Endothelial cell of umbilical vein (primary cell): Measurements from ENCODE around the gene EMP2. TPM values are rescaled to one million over a fixed set of nuclear protein-coding genes. Genes with fewer than 3 reads are reported as not detected.

ENCODE experiments used
- BruUV-seq: library from RNA; stranded (reverse); fragments of 400-500 nt; replicated peaks from 2 replicates; lab custom pipeline; 2021; lab: Mats Ljungman, UMichigan
- CTCF ChIA-PET: fragments of 300-600, 350-600 bp; sonication (Branson Sonifier 250); formaldehyde crosslinking; loops from one replicate; lab custom pipeline; 2021; ENCODE audit warnings: antibody characterized with exemption, inconsistent platforms; lab: Charles Lee
- POLR2A ChIA-PET: fragments of 300-600, 350-600 bp; sonication (Branson Sonifier 250); formaldehyde crosslinking; loops from one replicate; lab custom pipeline; 2021; ENCODE audit warnings: antibody characterized with exemption, inconsistent platforms; lab: Charles Lee
- DNase-seq: peaks from one replicate; pipeline ENCODE4 v3.0.0-alpha.2; 2011; ENCODE audit warnings: low read depth, low spot score
- FAIRE-seq: peaks from 2 replicates; lab custom pipeline; 2011; peaks lifted over from hg19 to GRCh38; lab: Jason Lieb, UNC
- H2AFZ ChIP-seq: 2 replicates; pipeline ENCODE4 v1.6.0; 2012; ENCODE audit warnings: low read depth, low read length, control low read depth, inconsistent platforms
- H3K27ac ChIP-seq: 2 replicates; pipeline ENCODE4 v1.5.1; 2011; ENCODE audit warnings: low read depth, mild to moderate bottlenecking, control low read depth, low read length, moderate library complexity; ENCODE audit not compliant: insufficient read depth
- H3K27me3 ChIP-seq, 2 experiments: 2 replicates each; pipeline versions ENCODE4 v1.6.0 to v1.6.1; 2011; ENCODE audit warnings: low read length in 2 of 2, mixed read lengths in 1 of 2; ENCODE audit not compliant: control insufficient read depth in 2 of 2, insufficient read depth in 2 of 2
- H3K36me3 ChIP-seq, 2 experiments: 2 replicates in 1 of 2; 3 replicates in 1 of 2; pipeline ENCODE4 v1.5.1; 2011; ENCODE audit warnings: low read length in 2 of 2, mild to moderate bottlenecking in 1 of 2, moderate library complexity in 1 of 2; ENCODE audit not compliant: control insufficient read depth in 2 of 2, insufficient read depth in 2 of 2; ENCODE audit errors: extremely low read depth in 1 of 2
- H3K4me1 ChIP-seq: 3 replicates; pipeline ENCODE4 v1.5.1; 2011; ENCODE audit warnings: mild to moderate bottlenecking, low read length; ENCODE audit not compliant: control insufficient read depth, insufficient read depth; ENCODE audit errors: extremely low read depth
- H3K4me2 ChIP-seq: 2 replicates; pipeline ENCODE4 v1.6.1; 2011; ENCODE audit warnings: low read length, control low read depth, mixed read lengths; ENCODE audit not compliant: insufficient read depth
- H3K4me3 ChIP-seq, 3 experiments: fragments of 200-600 bp in 1 of 3; sonication (generic), shearing (Covaris generic) in 1 of 3; replicated peaks in 1 of 3; 2 replicates each; pipeline ENCODE4 v1.5.1; 2011 to 2016; ENCODE audit warnings: control low read depth in 3 of 3, low read length in 3 of 3, mild to moderate bottlenecking in 2 of 3, inconsistent platforms in 1 of 3, low read depth in 1 of 3, moderate library complexity in 1 of 3; ENCODE audit not compliant: insufficient read depth in 1 of 3
- H3K79me2 ChIP-seq: 2 replicates; pipeline ENCODE4 v1.6.0; 2012; ENCODE audit warnings: low read length, inconsistent platforms; ENCODE audit not compliant: control insufficient read depth, insufficient read depth
- H3K9ac ChIP-seq: replicated peaks from 2 replicates; pipeline ENCODE3; 2011; ENCODE audit warnings: low read length, control low read depth; ENCODE audit not compliant: insufficient read depth; ENCODE audit errors: extremely low read depth
- H3K9me1 ChIP-seq: replicated peaks from 3 replicates; pipeline ENCODE4 v1.6.0; 2011; ENCODE audit warnings: mild to moderate bottlenecking, low read length; ENCODE audit not compliant: control insufficient read depth, insufficient read depth; ENCODE audit errors: extremely low read depth
- H3K9me3 ChIP-seq: replicated peaks from 2 replicates; pipeline ENCODE4 v1.5.1; 2012; ENCODE audit warnings: low read length, inconsistent platforms; ENCODE audit not compliant: control insufficient read depth, insufficient read depth
- H4K20me1 ChIP-seq: replicated peaks from 2 replicates; pipeline ENCODE3; 2011; ENCODE audit warnings: mild to moderate bottlenecking, low read length; ENCODE audit not compliant: control insufficient read depth, insufficient read depth; ENCODE audit errors: extremely low read depth
- EZH2 ChIP-seq: IDR thresholded peaks from 2 replicates; pipeline ENCODE4 v1.6.1; 2012; ENCODE audit warnings: borderline replicate concordance, low read depth, mild to moderate bottlenecking, moderate library complexity, low read length, inconsistent platforms; ENCODE audit not compliant: severe bottlenecking
- FOS ChIP-seq: IDR thresholded peaks from 2 replicates; pipeline ENCODE4 v1.6.1; 2011; ENCODE audit warnings: mild to moderate bottlenecking, low read length, moderate library complexity, borderline replicate concordance; ENCODE audit not compliant: insufficient read depth
- GATA2 ChIP-seq: IDR thresholded peaks from 2 replicates; pipeline ENCODE4 v1.7.0; 2011; ENCODE audit warnings: low read depth, mild to moderate bottlenecking, moderate library complexity, mixed read lengths, low read length; ENCODE audit not compliant: insufficient read length, insufficient read depth
- JUN ChIP-seq: IDR thresholded peaks from 2 replicates; pipeline ENCODE4 v1.6.1; 2011; ENCODE audit warnings: borderline replicate concordance, low read depth; ENCODE audit not compliant: insufficient read length, insufficient read depth
- MYC ChIP-seq: IDR thresholded peaks from one replicate; pipeline ENCODE4 v1.6.1; 2011; ENCODE audit warnings: mild to moderate bottlenecking, low read depth, low read length
- POLR2A ChIP-seq: IDR thresholded peaks from 2 replicates; pipeline ENCODE4 v1.6.1; 2012; ENCODE audit warnings: low read depth, mild to moderate bottlenecking, control low read depth, low read length
- POLR2AphosphoS5 ChIP-seq: IDR thresholded peaks from 2 replicates; pipeline ENCODE4 v1.6.1; 2012; ENCODE audit warnings: low read depth, mild to moderate bottlenecking, control low read depth, low read length, moderate library complexity; ENCODE audit not compliant: insufficient read depth
- dilution Hi-C: fragments of 300-500 bp; cut with MboI; formaldehyde crosslinking; loops from one replicate; pipeline ENCODE4 v1.15.0; 2019; ENCODE audit warnings: low sequenced_read_pairs; ENCODE audit not compliant: extremely low pct_ligation_motif_present
- intact Hi-C: fragments of 100-400 bp; cut with micrococcal nuclease; formaldehyde crosslinking; loops from one replicate; pipeline ENCODE4 v1.10.0; 2022
- polyA plus RNA-seq, 4 experiments: library from polyadenylated mRNA; depleted of rRNA in 3 of 4; stranded (reverse) in 3 of 4; unstranded in 1 of 4; fragments of >200 nt; gene quantifications; 2 replicates each; pipeline versions ENCODE4 v1.2.1 to v1.2.3, GENCODE V29; 2011 to 2012; ENCODE audit warnings: missing spikeins in 1 of 4
- total RNA-seq: library from RNA; stranded (reverse); gene quantifications from 2 replicates; pipeline ENCODE4 v1.2.3, GENCODE V29; 2021
- TF ChIP-seq, protein P1 (sequence below): IDR thresholded peaks from 2 replicates; pipeline ENCODE4 v1.6.1; 2011; ENCODE audit not compliant: insufficient read depth, insufficient read length
- TF ChIP-seq, protein P2 (sequence below), 2 donors: IDR thresholded peaks; 1 replicate in 1 of 2; 2 replicates in 1 of 2; pipeline ENCODE4 v1.5.1; 2011; ENCODE audit warnings: low read length in 2 of 2, mild to moderate bottlenecking in 2 of 2, moderate library complexity in 2 of 2, control low read depth in 1 of 2, inconsistent platforms in 1 of 2, low read depth in 1 of 2; ENCODE audit not compliant: insufficient read depth in 1 of 2; ENCODE audit errors: extremely low read depth in 1 of 2

EMP2 gene
- total and polyA plus RNA-seq, 2 donors (not counting 3 experiments of a cell fraction or from before 2014, with no cell fraction given), result 19.0 to 25.5 TPM

DNA sequence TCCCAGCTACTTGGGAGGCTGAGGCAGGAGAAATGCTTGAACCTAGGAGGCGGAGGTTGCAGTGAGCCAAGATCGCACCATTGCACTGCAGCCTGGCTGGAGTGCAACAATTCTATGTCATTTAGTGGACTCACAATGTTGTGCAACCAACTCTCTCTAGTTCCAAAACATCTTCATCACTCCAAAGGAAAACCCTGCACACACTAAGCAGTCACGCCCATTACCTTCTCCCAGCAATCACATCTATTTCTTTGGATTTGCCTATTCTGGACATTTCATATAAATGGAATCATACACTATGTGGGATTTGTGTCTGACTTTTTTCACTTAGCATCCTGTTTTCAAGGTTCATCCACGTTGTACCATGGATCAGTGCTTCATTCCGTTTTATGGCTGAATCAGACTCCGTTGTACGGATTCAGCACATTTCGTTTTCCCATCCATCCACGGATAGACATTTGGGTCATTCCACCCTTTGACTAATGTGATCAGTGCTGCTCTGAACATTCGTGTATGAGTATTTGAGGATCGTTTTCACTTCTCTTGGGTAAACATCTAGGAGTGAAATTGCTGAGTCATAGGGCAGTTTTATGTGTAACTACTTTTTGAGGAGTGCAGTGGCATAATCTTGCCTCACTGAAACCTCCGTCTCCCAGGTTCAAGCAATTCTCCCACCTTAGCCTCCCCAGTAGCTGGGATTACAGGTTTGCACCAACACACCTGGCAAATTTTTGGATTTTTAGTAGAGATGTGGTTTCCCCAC is 45.4 kb upstream of the EMP2 start:
- dilution Hi-C loops, result no loop called here
- Histone ChIP-seq H3K4me2 (no peak overlapping the region), H4K20me1 (no peaks in the 10 kb centered on the region), H3K4me1 (no peaks in the 10 kb centered on the region), H3K36me3 (no peaks in the 10 kb centered on the region), H3K9ac (no peak overlapping the region), H3K27ac (no peak overlapping the region), H3K27me3 (no peaks in the 10 kb centered on the region), H3K79me2 (no peaks in the 10 kb centered on the region), H3K9me1 (no peaks in the 10 kb centered on the region), H3K4me3 (no peak overlapping the region), H2AFZ (no peak overlapping the region), H3K9me3 (no peaks in the 10 kb centered on the region)
- FAIRE-seq (no peak), DNase-seq (no peak)
- CTCF ChIA-PET, result no interaction called here
- no TSS peak for BruUV-seq
- no peak for TF ChIP-seq EZH2
- TF ChIP-seq, protein P1, sequence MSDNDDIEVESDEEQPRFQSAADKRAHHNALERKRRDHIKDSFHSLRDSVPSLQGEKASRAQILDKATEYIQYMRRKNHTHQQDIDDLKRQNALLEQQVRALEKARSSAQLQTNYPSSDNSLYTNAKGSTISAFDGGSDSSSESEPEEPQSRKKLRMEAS, result no peak
- no peak for TF ChIP-seq JUN
- TF ChIP-seq GATA2, result no peak
- intact Hi-C loops, result no loop called here
- POLR2A ChIA-PET, result no interaction called here

DNA sequence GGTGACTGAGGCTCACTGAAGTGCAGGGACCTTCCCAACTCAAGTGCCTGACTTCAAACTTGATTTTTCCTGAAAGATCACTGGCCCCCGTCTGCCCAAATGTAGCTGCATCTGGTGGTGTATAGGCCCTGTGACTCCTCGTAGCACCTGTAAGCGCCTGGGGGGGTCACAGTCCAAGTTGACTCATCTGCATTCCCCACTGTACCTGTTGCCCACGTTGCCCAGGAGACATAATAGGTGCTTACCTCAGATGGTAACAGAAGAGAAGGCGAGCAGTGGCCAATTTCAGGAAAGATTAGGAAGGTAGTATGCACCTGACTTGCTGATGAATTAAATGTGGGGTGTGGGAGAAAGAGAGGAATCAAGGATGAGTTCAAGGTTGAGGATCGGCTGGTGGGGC is 44.1 kb upstream of the EMP2 start:
- TF ChIP-seq POLR2AphosphoS5 (no peak), MYC (no peak), GATA2 (no peak), FOS (no peak), POLR2A (no peak), JUN (no peak), EZH2 (no peak)
- TF ChIP-seq, protein P1, result no peak
- TF ChIP-seq, protein P2, sequence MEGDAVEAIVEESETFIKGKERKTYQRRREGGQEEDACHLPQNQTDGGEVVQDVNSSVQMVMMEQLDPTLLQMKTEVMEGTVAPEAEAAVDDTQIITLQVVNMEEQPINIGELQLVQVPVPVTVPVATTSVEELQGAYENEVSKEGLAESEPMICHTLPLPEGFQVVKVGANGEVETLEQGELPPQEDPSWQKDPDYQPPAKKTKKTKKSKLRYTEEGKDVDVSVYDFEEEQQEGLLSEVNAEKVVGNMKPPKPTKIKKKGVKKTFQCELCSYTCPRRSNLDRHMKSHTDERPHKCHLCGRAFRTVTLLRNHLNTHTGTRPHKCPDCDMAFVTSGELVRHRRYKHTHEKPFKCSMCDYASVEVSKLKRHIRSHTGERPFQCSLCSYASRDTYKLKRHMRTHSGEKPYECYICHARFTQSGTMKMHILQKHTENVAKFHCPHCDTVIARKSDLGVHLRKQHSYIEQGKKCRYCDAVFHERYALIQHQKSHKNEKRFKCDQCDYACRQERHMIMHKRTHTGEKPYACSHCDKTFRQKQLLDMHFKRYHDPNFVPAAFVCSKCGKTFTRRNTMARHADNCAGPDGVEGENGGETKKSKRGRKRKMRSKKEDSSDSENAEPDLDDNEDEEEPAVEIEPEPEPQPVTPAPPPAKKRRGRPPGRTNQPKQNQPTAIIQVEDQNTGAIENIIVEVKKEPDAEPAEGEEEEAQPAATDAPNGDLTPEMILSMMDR (IDR thresholded peaks at IDR 0.05; ENCODE audit: extremely low read depth in 1 of 2, insufficient read depth in 1 of 2, low read depth in 1 of 2, low read length in 2 of 2), result no peak
- no peaks in the 10 kb centered on the region for H3K27me3 ChIP-seq
- H3K9me1 ChIP-seq, result no peaks in the 10 kb centered on the region
- BruUV-seq, result no TSS peak
- DNase-seq (no peak), FAIRE-seq (no peak)
- H3K9ac ChIP-seq, result no peak overlapping the region
- no peak overlapping the region for H3K4me3 ChIP-seq
- H3K4me1 ChIP-seq, result no peaks in the 10 kb centered on the region
- POLR2A ChIA-PET, result no interaction called here
- CTCF ChIA-PET, result no interaction called here
- no peaks in the 10 kb centered on the region for H3K36me3 ChIP-seq
- H2AFZ ChIP-seq, result no peak overlapping the region
- no peaks in the 10 kb centered on the region for H3K79me2 ChIP-seq
- intact Hi-C loops (no loop called here), dilution Hi-C loops (no loop called here)
- H3K4me2 ChIP-seq, result no peak overlapping the region
- no peaks in the 10 kb centered on the region for H4K20me1 ChIP-seq
- no peak overlapping the region for H3K27ac ChIP-seq
- no peaks in the 10 kb centered on the region for H3K9me3 ChIP-seq
